HepG2 (cell line): Measurements from ENCODE around the gene HES6. TPM values are rescaled to one million over a fixed set of nuclear protein-coding genes. Genes with fewer than 3 reads are reported as not detected.

Experiments used
- ATAC-seq: fragments of 200-7000 bp; cut with Tn5 transposase; 3 replicates; pipeline ENCODE4 v1.9.1; 2020; ENCODE audit warnings: mild to moderate bottlenecking, moderate library complexity
- BruUV-seq: library from RNA; stranded (reverse); fragments of 400-500 nt; replicated peaks from 2 replicates; lab custom pipeline; 2021; lab: Mats Ljungman, UMichigan
- CTCF ChIA-PET: fragments of 300-600 bp; formaldehyde crosslinking; extraction: SDS; loops from one replicate; lab custom pipeline; 2021; ENCODE audit warnings: low total read pairs, inconsistent platforms, low intra/inter-chr PET ratio; lab: Yijun Ruan, JAX
- POLR2A ChIA-PET: fragments of 350-600 bp; sonication (Branson Sonifier 250); formaldehyde crosslinking; loops from one replicate; lab custom pipeline; 2020; ENCODE audit warnings: antibody characterized with exemption, inconsistent platforms; lab: Yijun Ruan, JAX
- DNase-seq: peaks from one replicate; pipeline ENCODE4 v3.0.0-alpha.2; 2015; ENCODE audit warnings: low spot score
- FAIRE-seq: peaks from 3 replicates; lab custom pipeline; 2011; peaks lifted over from hg19 to GRCh38; lab: Jason Lieb, UNC
- H2AFZ ChIP-seq: one replicate; pipeline ENCODE4 v1.6.1; 2011; ENCODE audit warnings: low read length, inconsistent platforms
- H3K27ac ChIP-seq: fragments of 300-600 bp; 3 replicates; pipeline ENCODE4 v1.8.0; 2011; ENCODE audit warnings: mixed run types, mild to moderate bottlenecking, mixed read lengths, low read length, inconsistent platforms; ENCODE audit not compliant: insufficient read depth; ENCODE audit errors: extremely low read length
- H3K27me3 ChIP-seq, 2 experiments: fragments of 200-600 bp in 1 of 2; 2 replicates in 1 of 2; 3 replicates in 1 of 2; pipeline versions ENCODE4 v1.6.0 to v1.8.0; 2011; ENCODE audit warnings: low read length in 2 of 2, mild to moderate bottlenecking in 2 of 2, moderate library complexity in 2 of 2, inconsistent platforms in 1 of 2; ENCODE audit not compliant: insufficient read depth in 2 of 2, control insufficient read depth in 1 of 2
- H3K36me3 ChIP-seq, 2 experiments: fragments of 200-600 bp in 1 of 2; replicated peaks in 1 of 2; 2 replicates in 1 of 2; 3 replicates in 1 of 2; pipeline versions ENCODE4 v1.5.1 to v1.8.0; 2011; ENCODE audit warnings: low read length in 2 of 2, inconsistent platforms in 1 of 2; ENCODE audit not compliant: insufficient read depth in 2 of 2, control insufficient read depth in 1 of 2
- H3K4me1 ChIP-seq: 2 replicates; pipeline ENCODE4 v1.5.1; 2012; ENCODE audit warnings: low read length, inconsistent platforms; ENCODE audit not compliant: insufficient read depth
- H3K4me2 ChIP-seq: 2 replicates; pipeline ENCODE4 v1.6.0; 2011; ENCODE audit warnings: low read depth, low read length, inconsistent platforms
- H3K4me3 ChIP-seq, 3 experiments: fragments of 200-600 bp in 1 of 3; sonication (generic), shearing (Covaris generic) in 1 of 3; replicated peaks in 1 of 3; 2 replicates each; pipeline ENCODE4 v1.5.1; 2011 to 2016; ENCODE audit warnings: low read length in 3 of 3, inconsistent platforms in 2 of 3, low read depth in 2 of 3, mild to moderate bottlenecking in 2 of 3, control low read depth in 1 of 3, mixed read lengths in 1 of 3; ENCODE audit not compliant: insufficient read depth in 1 of 3
- H3K79me2 ChIP-seq: one replicate; pipeline ENCODE4 v1.6.1; 2011; ENCODE audit warnings: low read length, inconsistent platforms; ENCODE audit not compliant: insufficient read depth
- H3K9ac ChIP-seq: 2 replicates; pipeline ENCODE4 v1.6.0; 2011; ENCODE audit warnings: mild to moderate bottlenecking, low read depth, low read length, inconsistent platforms; ENCODE audit not compliant: insufficient read depth
- H3K9me3 ChIP-seq: 2 replicates; pipeline ENCODE4 v1.5.1; 2012; ENCODE audit warnings: mild to moderate bottlenecking, low read length
- H4K20me1 ChIP-seq: 2 replicates; pipeline ENCODE4 v1.6.0; 2011; ENCODE audit warnings: inconsistent platforms, mild to moderate bottlenecking, low read length, moderate library complexity; ENCODE audit not compliant: insufficient read depth
- AGO2 ChIP-seq: fragments of 200-400 bp; formaldehyde crosslinking; optimal IDR thresholded peaks from 2 replicates; pipeline ENCODE3; 2017; ENCODE audit warnings: mild to moderate bottlenecking, low read depth, low read length, moderate library complexity
- BCL6 ChIP-seq: IDR thresholded peaks from 2 replicates; pipeline ENCODE4 v1.6.1; 2016; ENCODE audit warnings: missing genetic modification reagents, missing compliant biosample characterization
- CENPBD1 ChIP-seq: sonication (generic); formaldehyde crosslinking; IDR thresholded peaks from 2 replicates; pipeline ENCODE4 v1.8.0; 2022; ENCODE audit warnings: missing genetic modification reagents, low read depth, mild to moderate bottlenecking, borderline replicate concordance
- DNMT3B ChIP-seq: conservative IDR thresholded peaks from 2 replicates; pipeline ENCODE4 v1.6.1; 2016; ENCODE audit warnings: missing biosample characterization, control low read depth
- PLSCR1 ChIP-seq: sonication (generic); formaldehyde crosslinking; IDR thresholded peaks from 2 replicates; pipeline ENCODE4 v1.5.0; 2020; ENCODE audit warnings: missing genetic modification reagents, mild to moderate bottlenecking, borderline replicate concordance
- SPEN ChIP-seq: sonication (generic); formaldehyde crosslinking; IDR thresholded peaks from 2 replicates; pipeline ENCODE4 v1.5.1; 2020; ENCODE audit warnings: low read depth, mild to moderate bottlenecking, missing genetic modification reagents
- ZFP36L2 ChIP-seq: sonication (generic); formaldehyde crosslinking; IDR thresholded peaks from 2 replicates; pipeline ENCODE4 v1.4.0; 2020; ENCODE audit warnings: missing genetic modification reagents
- ZFP62 ChIP-seq: sonication (generic); formaldehyde crosslinking; IDR thresholded peaks from 2 replicates; pipeline ENCODE4 v1.4.0; 2020; ENCODE audit warnings: missing genetic modification reagents
- ZNF264 ChIP-seq: sonication (generic); formaldehyde crosslinking; IDR thresholded peaks from 2 replicates; pipeline ENCODE4 v1.4.0; 2020; ENCODE audit warnings: missing genetic modification reagents
- ZNF670 ChIP-seq: sonication (generic); formaldehyde crosslinking; IDR thresholded peaks from 2 replicates; pipeline ENCODE4 v1.8.0; 2022; ENCODE audit warnings: mild to moderate bottlenecking, missing genetic modification reagents, borderline replicate concordance
- WGBS: methylation state at CpG from one replicate; pipeline ENCODE4 v1.1.6; 2017; ENCODE audit warnings: low lambda C conversion rate; 5-methylcytosine and 5-hydroxymethylcytosine counted together
- in situ Hi-C: cut with HindIII; loops from 2 replicates; pipeline ENCODE4 v1.10.0; 2017; ENCODE audit warnings: low pct_unique_long_range_greater_than_20kb; ENCODE audit not compliant: extremely low pct_ligation_motif_present
- intact Hi-C: fragments of 100-400 bp; cut with micrococcal nuclease; formaldehyde crosslinking; loops from one replicate; pipeline ENCODE4 v1.10.0; 2022; ENCODE audit not compliant: unreplicated experiment
- polyA plus RNA-seq, 8 experiments: library from polyadenylated mRNA; depleted of rRNA in 3 of 8; stranded (reverse) in 7 of 8; unstranded in 1 of 8; fragments of >200 nt; fragmentation: Illumina TruSeq in 4 of 8; extraction: Trizol in 4 of 8; gene quantifications; 2 replicates each; pipeline versions ENCODE4 v1.2.1 to v1.2.3, GENCODE V29; 2011 to 2016; ENCODE audit warnings: low read depth in 4 of 8, missing spikeins in 1 of 8, mixed read lengths in 1 of 8; ENCODE audit not compliant: insufficient read depth in 1 of 8
- total RNA-seq, 5 experiments: library from RNA; depleted of rRNA; stranded (reverse); fragments of >200 nt; fragmentation: Illumina TruSeq; extraction: Trizol; gene quantifications; 2 replicates each; pipeline ENCODE4 v1.2.3, GENCODE V29; 2016; ENCODE audit warnings: low read depth in 1 of 5

Gene HES6
- total and polyA plus RNA-seq, 2 of the 13 experiments (the other 11 are each of a cell fraction or from before 2014, with no cell fraction given), result 19.5 to 82.8 TPM

GRCh38 chr2:238251986-238252385, 12.1 kb upstream of the HES6 start:
- no TSS peak for BruUV-seq
- ChIA-PET CTCF (no interaction called here), POLR2A (no interaction called here)

GRCh38 chr2:238251331-238251730, 11.5 kb upstream of the HES6 start:
- H3K9ac ChIP-seq, result no peak overlapping the region
- DNase-seq, result no peak
- in situ Hi-C loops, result no loop called here
- H3K9me3 ChIP-seq, result no peaks in the 10 kb centered on the region
- no peaks in the 10 kb centered on the region for H3K27me3 ChIP-seq
- H3K36me3 ChIP-seq, result peaks cover 41 to 58% of the 10 kb centered on the region in 2 experiments
- H2AFZ ChIP-seq, result no peak overlapping the region
- BruUV-seq, result no TSS peak
- FAIRE-seq, result no peak
- no peaks in the 10 kb centered on the region for H3K79me2 ChIP-seq
- no peak overlapping the region for H3K4me2 ChIP-seq
- H3K4me1 ChIP-seq, result no peaks in the 10 kb centered on the region
- H3K27ac ChIP-seq, result no peak overlapping the region
- no peak overlapping the region for H3K4me3 ChIP-seq
- POLR2A ChIA-PET, result no interaction called here
- WGBS, result 98% methylated on average over 12 of the region's 12 CpGs
- ATAC-seq, result 0 out of 3 replicates have a peak, but pooled peaks have one; percentile 9
- CTCF ChIA-PET, result no interaction called here
- TF ChIP-seq ZFP36L2 (no peak), AGO2 (peak; percentile 53)
- intact Hi-C loops, result no loop called here
- H4K20me1 ChIP-seq, result no peaks in the 10 kb centered on the region

More at GRCh38 chr2:238251986-238252385, 12.1 kb upstream of the HES6 start:
- Histone ChIP-seq H3K79me2 (no peaks in the 10 kb centered on the region), H2AFZ (no peak overlapping the region), H3K4me1 (peaks cover 3% of the 10 kb centered on the region), H3K9me3 (no peaks in the 10 kb centered on the region), H3K36me3 (peaks cover 44 to 62% of the 10 kb centered on the region in 2 experiments), H3K27ac (no peak overlapping the region), H3K4me2 (no peak overlapping the region), H4K20me1 (no peaks in the 10 kb centered on the region), H3K9ac (no peak overlapping the region), H3K4me3 (no peak overlapping the region), H3K27me3 (no peaks in the 10 kb centered on the region)
- ATAC-seq, result no peak
- no peak for FAIRE-seq
- in situ Hi-C loops (no loop called here), intact Hi-C loops (no loop called here)
- WGBS, result 93% methylated on average over 9 of the region's 11 CpGs
- DNase-seq, result no peak
- TF ChIP-seq SPEN (CRISPR knock-in tag), result no peak
- no peak for TF ChIP-seq ZNF264
- TF ChIP-seq ZFP62 (CRISPR knock-in tag), result no peak
- no peak for TF ChIP-seq PLSCR1 (CRISPR knock-in tag)
- TF ChIP-seq BCL6 (CRISPR knock-in tag), result no peak
- no peak for TF ChIP-seq CENPBD1
- no peak for TF ChIP-seq DNMT3B (CRISPR knock-in tag)
- no peak for TF ChIP-seq ZNF670
